Fibroblast of villous mesenchyme (primary cell): Measurements from ENCODE around the gene NFASC. TPM values are rescaled to one million over a fixed set of nuclear protein-coding genes. Genes with fewer than 3 reads are reported as not detected.

ENCODE experiments used
- DNase-seq: peaks from one replicate; pipeline ENCODE4 v3.0.0-alpha.2; 2010; ENCODE audit warnings: low read depth
- H3K4me3 ChIP-seq: 2 replicates; pipeline ENCODE4 v1.5.1; 2011; ENCODE audit warnings: low read depth, mild to moderate bottlenecking, low read length
- CTCF ChIP-seq: IDR thresholded peaks from 2 replicates; pipeline ENCODE4 v1.5.1; 2012; ENCODE audit warnings: low read depth, mild to moderate bottlenecking, low read length; ENCODE audit not compliant: insufficient read depth
- total RNA-seq: library from RNA; depleted of rRNA; stranded (reverse); fragments of >200 nt; gene quantifications from 2 replicates; pipeline ENCODE4 v1.2.3, GENCODE V29; 2012

NFASC gene
- total RNA-seq, 1 donor, result 1.7 TPM

- TF ChIP-seq CTCF, result no peak
- DNase-seq, result no peak
- no peak overlapping the region for H3K4me3 ChIP-seq
Observed at GRCh38 chr1:204920967-204921366, 50.3 kb downstream of the NFASC start.

GRCh38 chr1:204921855-204922516 lies 51.3 kb downstream of the NFASC start:
- no peak for TF ChIP-seq CTCF
- no peak overlapping the region for H3K4me3 ChIP-seq
- DNase-seq, result no peak

GRCh38 chr1:204923201-204923600 lies 52.5 kb downstream of the NFASC start:
- no peak overlapping the region for H3K4me3 ChIP-seq
- no peak for DNase-seq
- TF ChIP-seq CTCF, result no peak

DNA sequence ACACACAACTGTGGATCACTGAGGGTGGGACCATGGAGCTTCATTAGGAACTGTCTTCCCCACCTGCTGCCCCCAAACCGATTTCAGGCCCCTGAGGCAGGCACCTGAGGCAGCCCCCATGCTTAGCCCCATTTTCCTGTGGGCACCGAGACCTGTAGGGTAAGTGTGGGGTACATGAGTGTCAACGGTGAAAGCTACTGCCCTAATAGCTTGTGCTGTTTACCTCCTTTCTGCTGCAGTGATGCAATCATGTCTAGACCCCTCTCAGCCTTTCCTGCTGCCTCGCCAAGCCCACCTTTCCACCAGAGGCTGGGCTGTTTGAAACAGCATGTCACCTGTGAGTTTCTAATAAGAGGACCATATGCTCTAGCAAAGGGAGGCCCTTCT lies 53.0 kb downstream of the NFASC start:
- no peak overlapping the region for H3K4me3 ChIP-seq
- no peak for DNase-seq
- no peak for TF ChIP-seq CTCF

- H3K4me3 ChIP-seq, result no peak overlapping the region
- DNase-seq, result no peak
- TF ChIP-seq CTCF, result no peak
Observed at GRCh38 chr1:204924013-204924759, 53.5 kb downstream of the NFASC start.

DNA sequence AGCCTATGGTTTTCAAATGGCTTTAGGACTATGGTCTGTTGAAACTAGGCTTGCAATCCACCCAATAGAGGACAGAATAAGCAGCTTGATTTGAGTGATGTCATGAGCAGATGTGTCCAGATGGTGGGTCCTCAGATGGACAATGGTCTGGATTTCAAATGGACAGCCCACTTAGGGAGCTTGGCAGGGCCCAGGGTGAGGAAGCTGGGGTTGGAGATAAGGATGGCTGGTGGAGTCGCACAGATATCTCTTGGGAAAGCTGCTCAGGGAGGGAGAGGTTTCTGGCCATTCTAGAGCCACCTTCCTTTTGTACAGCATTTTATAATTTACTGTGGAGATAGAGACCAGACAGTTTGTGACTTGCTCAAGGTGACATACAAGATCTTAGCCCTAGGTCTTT lies 55.0 kb downstream of the NFASC start:
- H3K4me3 ChIP-seq, result no peak overlapping the region
- no peak for TF ChIP-seq CTCF
- DNase-seq, result no peak
